Activated CD4-positive, CD25-positive, alpha-beta regulatory T cell treated with anti-CD3 and anti-CD28 coated beads, Interleukin-2, amount 50 U/mL, for 24 hours (primary cell): ENCODE results near the gene COL5A1.
A peak's percentile ranks its signal among the peaks of the same experiment; 100 is the strongest.
"Not testable (repeated sequence)": the region's sequence is repeated elsewhere in the genome, so short reads cannot be mapped to it uniquely, and the experiment has no call there.

Experiments
- ATAC-seq, 2 donors: fragments of 150-1000 bp; cut with Tn5 transposase; one replicate each; pipeline ENCODE4 v1.10.0; 2021; ENCODE audit warnings: mild to moderate bottlenecking in 1 of 2, moderate library complexity in 1 of 2

Gene COL5A1

GRCh38 chr9:134712243-134712642 lies 70.6 kb downstream of the COL5A1 start:
- ATAC-seq: no peak

GRCh38 chr9:134712926-134713325 lies 71.3 kb downstream of the COL5A1 start:
- ATAC-seq: no peak

GRCh38 chr9:134715536-134715935 lies 73.9 kb downstream of the COL5A1 start:
- ATAC-seq: not testable (repeated sequence)

GRCh38 chr9:134716067-134716466 lies 74.5 kb downstream of the COL5A1 start:
- ATAC-seq: no peak

- no peak for ATAC-seq
Measured at GRCh38 chr9:134717056-134717455, 75.5 kb downstream of the COL5A1 start.

- ATAC-seq: no peak
Measured at GRCh38 chr9:134717924-134718645, 76.5 kb downstream of the COL5A1 start.

- ATAC-seq: no peak
Measured at GRCh38 chr9:134719331-134719730, 77.7 kb downstream of the COL5A1 start.

- ATAC-seq: no peak
Measured at GRCh38 chr9:134720136-134720753, 78.6 kb downstream of the COL5A1 start.

GRCh38 chr9:134720796-134721195 lies 79.2 kb downstream of the COL5A1 start:
- ATAC-seq: no peak

- no peak for ATAC-seq
Measured at GRCh38 chr9:134721344-134721743, 79.7 kb downstream of the COL5A1 start.

GRCh38 chr9:134722120-134722701 lies 80.6 kb downstream of the COL5A1 start:
- ATAC-seq: no peak

GRCh38 chr9:134723037-134723436 lies 81.4 kb downstream of the COL5A1 start:
- no peak for ATAC-seq

- no peak for ATAC-seq
Measured at GRCh38 chr9:134723491-134724190, 82.0 kb downstream of the COL5A1 start.

- no peak for ATAC-seq
Measured at GRCh38 chr9:134724202-134724911, 82.8 kb downstream of the COL5A1 start.

- ATAC-seq: peak in 1 of 2 donors; percentile 30
Measured at GRCh38 chr9:134724912-134725604, 83.5 kb downstream of the COL5A1 start.

GRCh38 chr9:134725605-134725940 lies 84.0 kb downstream of the COL5A1 start:
- ATAC-seq: peak in 1 of 2 donors; percentile 17

GRCh38 chr9:134726026-134726721 lies 84.6 kb downstream of the COL5A1 start:
- no peak for ATAC-seq

- no peak for ATAC-seq
Measured at GRCh38 chr9:134726722-134727034, 85.1 kb downstream of the COL5A1 start.

GRCh38 chr9:134728021-134728795 lies 86.6 kb downstream of the COL5A1 start:
- ATAC-seq: no peak

- ATAC-seq: no peak
Measured at GRCh38 chr9:134728801-134729495, 87.3 kb downstream of the COL5A1 start.
